ENCODE data around the gene CENPX. TPM values are rescaled to one million over a fixed set of nuclear protein-coding genes. Genes with fewer than 3 reads are reported as not detected.
A peak's percentile ranks its signal among the peaks of the same experiment; 100 is the strongest.

CENPX gene
- total and polyA plus RNA-seq, 2 of the 13 experiments (the other 11 are each of a cell fraction or from before 2014, with no cell fraction given) = 92.7 to 170 TPM

- no peak for TF ChIP-seq ZNF597 (CRISPR knock-in tag; IDR thresholded peaks at IDR 0.05)
- TF ChIP-seq, protein P1, sequence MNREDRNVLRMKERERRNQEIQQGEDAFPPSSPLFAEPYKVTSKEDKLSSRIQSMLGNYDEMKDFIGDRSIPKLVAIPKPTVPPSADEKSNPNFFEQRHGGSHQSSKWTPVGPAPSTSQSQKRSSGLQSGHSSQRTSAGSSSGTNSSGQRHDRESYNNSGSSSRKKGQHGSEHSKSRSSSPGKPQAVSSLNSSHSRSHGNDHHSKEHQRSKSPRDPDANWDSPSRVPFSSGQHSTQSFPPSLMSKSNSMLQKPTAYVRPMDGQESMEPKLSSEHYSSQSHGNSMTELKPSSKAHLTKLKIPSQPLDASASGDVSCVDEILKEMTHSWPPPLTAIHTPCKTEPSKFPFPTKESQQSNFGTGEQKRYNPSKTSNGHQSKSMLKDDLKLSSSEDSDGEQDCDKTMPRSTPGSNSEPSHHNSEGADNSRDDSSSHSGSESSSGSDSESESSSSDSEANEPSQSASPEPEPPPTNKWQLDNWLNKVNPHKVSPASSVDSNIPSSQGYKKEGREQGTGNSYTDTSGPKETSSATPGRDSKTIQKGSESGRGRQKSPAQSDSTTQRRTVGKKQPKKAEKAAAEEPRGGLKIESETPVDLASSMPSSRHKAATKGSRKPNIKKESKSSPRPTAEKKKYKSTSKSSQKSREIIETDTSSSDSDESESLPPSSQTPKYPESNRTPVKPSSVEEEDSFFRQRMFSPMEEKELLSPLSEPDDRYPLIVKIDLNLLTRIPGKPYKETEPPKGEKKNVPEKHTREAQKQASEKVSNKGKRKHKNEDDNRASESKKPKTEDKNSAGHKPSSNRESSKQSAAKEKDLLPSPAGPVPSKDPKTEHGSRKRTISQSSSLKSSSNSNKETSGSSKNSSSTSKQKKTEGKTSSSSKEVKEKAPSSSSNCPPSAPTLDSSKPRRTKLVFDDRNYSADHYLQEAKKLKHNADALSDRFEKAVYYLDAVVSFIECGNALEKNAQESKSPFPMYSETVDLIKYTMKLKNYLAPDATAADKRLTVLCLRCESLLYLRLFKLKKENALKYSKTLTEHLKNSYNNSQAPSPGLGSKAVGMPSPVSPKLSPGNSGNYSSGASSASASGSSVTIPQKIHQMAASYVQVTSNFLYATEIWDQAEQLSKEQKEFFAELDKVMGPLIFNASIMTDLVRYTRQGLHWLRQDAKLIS (CRISPR knock-in tag; IDR thresholded peaks at IDR 0.05) = peak; percentile 30; the same call in 1 of the 2 replicates
- TF ChIP-seq, protein P2, sequence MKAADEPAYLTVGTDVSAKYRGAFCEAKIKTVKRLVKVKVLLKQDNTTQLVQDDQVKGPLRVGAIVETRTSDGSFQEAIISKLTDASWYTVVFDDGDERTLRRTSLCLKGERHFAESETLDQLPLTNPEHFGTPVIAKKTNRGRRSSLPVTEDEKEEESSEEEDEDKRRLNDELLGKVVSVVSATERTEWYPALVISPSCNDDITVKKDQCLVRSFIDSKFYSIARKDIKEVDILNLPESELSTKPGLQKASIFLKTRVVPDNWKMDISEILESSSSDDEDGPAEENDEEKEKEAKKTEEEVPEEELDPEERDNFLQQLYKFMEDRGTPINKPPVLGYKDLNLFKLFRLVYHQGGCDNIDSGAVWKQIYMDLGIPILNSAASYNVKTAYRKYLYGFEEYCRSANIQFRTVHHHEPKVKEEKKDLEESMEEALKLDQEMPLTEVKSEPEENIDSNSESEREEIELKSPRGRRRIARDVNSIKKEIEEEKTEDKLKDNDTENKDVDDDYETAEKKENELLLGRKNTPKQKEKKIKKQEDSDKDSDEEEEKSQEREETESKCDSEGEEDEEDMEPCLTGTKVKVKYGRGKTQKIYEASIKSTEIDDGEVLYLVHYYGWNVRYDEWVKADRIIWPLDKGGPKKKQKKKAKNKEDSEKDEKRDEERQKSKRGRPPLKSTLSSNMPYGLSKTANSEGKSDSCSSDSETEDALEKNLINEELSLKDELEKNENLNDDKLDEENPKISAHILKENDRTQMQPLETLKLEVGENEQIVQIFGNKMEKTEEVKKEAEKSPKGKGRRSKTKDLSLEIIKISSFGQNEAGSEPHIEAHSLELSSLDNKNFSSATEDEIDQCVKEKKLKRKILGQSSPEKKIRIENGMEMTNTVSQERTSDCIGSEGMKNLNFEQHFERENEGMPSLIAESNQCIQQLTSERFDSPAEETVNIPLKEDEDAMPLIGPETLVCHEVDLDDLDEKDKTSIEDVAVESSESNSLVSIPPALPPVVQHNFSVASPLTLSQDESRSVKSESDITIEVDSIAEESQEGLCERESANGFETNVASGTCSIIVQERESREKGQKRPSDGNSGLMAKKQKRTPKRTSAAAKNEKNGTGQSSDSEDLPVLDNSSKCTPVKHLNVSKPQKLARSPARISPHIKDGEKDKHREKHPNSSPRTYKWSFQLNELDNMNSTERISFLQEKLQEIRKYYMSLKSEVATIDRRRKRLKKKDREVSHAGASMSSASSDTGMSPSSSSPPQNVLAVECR (CRISPR knock-in tag; IDR thresholded peaks at IDR 0.05; ENCODE audit: borderline replicate concordance) = no peak
- no peak for TF ChIP-seq SRF (IDR thresholded peaks at IDR 0.05; ENCODE audit: low read depth, low read length)
- TF ChIP-seq, protein P3, sequence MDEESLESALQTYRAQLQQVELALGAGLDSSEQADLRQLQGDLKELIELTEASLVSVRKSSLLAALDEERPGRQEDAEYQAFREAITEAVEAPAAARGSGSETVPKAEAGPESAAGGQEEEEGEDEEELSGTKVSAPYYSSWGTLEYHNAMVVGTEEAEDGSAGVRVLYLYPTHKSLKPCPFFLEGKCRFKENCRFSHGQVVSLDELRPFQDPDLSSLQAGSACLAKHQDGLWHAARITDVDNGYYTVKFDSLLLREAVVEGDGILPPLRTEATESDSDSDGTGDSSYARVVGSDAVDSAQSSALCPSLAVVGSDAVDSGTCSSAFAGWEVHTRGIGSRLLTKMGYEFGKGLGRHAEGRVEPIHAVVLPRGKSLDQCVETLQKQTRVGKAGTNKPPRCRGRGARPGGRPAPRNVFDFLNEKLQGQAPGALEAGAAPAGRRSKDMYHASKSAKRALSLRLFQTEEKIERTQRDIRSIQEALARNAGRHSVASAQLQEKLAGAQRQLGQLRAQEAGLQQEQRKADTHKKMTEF (CRISPR knock-in tag; IDR thresholded peaks at IDR 0.05) = 0 out of 2 replicates have a peak, but pooled peaks have one; percentile 9
- no peak for TF ChIP-seq HNRNPL (IDR thresholded peaks at IDR 0.05; ENCODE audit: low read depth, low read length)
- TF ChIP-seq KLF12 (CRISPR knock-in tag; IDR thresholded peaks at IDR 0.05; ENCODE audit: borderline replicate concordance) = 0 out of 2 replicates have a peak, but pooled peaks have one; percentile 17
- TF ChIP-seq U2AF2 (IDR thresholded peaks at IDR 0.05; ENCODE audit: low read depth, low read length) = no peak
- no peak for TF ChIP-seq ZNF496 (CRISPR knock-in tag; IDR thresholded peaks at IDR 0.05; ENCODE audit: insufficient replicate concordance)
- TF ChIP-seq RBM22 (optimal IDR thresholded peaks at IDR 0.05; ENCODE audit: low read length) = peak; percentile 80
- TF ChIP-seq ZNF446 (CRISPR knock-in tag; IDR thresholded peaks at IDR 0.05) = no peak
Measured at GRCh38 chr17:82016061-82016874, 6.4 kb downstream of the CENPX start (continued).

All from HepG2 (cell line).